Measurements from ENCODE around the gene PLA2G4A.

DNA sequence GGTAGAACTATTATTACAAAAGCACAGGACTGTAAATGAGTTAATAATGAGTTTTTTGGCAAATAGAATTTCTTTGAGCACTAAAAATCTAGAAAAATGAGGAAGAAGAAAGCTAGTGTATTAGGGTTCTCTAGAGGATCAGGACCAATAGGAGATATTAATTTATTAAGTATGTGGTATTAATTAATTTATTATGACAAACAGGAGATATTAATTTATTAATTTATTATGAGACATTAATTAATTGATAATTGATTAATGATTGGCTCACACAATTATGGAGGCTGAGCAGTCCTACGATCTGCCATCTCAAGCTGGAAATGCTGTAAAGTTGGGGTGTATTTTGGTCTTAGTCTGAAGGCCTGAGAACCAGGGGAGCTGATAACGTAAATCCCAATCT, 31.2 kb downstream of the PLA2G4A start:
- TF ChIP-seq, protein P1, sequence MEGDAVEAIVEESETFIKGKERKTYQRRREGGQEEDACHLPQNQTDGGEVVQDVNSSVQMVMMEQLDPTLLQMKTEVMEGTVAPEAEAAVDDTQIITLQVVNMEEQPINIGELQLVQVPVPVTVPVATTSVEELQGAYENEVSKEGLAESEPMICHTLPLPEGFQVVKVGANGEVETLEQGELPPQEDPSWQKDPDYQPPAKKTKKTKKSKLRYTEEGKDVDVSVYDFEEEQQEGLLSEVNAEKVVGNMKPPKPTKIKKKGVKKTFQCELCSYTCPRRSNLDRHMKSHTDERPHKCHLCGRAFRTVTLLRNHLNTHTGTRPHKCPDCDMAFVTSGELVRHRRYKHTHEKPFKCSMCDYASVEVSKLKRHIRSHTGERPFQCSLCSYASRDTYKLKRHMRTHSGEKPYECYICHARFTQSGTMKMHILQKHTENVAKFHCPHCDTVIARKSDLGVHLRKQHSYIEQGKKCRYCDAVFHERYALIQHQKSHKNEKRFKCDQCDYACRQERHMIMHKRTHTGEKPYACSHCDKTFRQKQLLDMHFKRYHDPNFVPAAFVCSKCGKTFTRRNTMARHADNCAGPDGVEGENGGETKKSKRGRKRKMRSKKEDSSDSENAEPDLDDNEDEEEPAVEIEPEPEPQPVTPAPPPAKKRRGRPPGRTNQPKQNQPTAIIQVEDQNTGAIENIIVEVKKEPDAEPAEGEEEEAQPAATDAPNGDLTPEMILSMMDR (IDR thresholded peaks at IDR 0.05; ENCODE audit: insufficient read depth, low read length): no peak
- TF ChIP-seq, protein P2, sequence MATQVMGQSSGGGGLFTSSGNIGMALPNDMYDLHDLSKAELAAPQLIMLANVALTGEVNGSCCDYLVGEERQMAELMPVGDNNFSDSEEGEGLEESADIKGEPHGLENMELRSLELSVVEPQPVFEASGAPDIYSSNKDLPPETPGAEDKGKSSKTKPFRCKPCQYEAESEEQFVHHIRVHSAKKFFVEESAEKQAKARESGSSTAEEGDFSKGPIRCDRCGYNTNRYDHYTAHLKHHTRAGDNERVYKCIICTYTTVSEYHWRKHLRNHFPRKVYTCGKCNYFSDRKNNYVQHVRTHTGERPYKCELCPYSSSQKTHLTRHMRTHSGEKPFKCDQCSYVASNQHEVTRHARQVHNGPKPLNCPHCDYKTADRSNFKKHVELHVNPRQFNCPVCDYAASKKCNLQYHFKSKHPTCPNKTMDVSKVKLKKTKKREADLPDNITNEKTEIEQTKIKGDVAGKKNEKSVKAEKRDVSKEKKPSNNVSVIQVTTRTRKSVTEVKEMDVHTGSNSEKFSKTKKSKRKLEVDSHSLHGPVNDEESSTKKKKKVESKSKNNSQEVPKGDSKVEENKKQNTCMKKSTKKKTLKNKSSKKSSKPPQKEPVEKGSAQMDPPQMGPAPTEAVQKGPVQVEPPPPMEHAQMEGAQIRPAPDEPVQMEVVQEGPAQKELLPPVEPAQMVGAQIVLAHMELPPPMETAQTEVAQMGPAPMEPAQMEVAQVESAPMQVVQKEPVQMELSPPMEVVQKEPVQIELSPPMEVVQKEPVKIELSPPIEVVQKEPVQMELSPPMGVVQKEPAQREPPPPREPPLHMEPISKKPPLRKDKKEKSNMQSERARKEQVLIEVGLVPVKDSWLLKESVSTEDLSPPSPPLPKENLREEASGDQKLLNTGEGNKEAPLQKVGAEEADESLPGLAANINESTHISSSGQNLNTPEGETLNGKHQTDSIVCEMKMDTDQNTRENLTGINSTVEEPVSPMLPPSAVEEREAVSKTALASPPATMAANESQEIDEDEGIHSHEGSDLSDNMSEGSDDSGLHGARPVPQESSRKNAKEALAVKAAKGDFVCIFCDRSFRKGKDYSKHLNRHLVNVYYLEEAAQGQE (IDR thresholded peaks at IDR 0.05; ENCODE audit: insufficient replicate concordance, low read depth): no peak
